K562 (cell line): ENCODE data around the gene LRRC51. TPM values are rescaled to one million over a fixed set of nuclear protein-coding genes. Genes with fewer than 3 reads are reported as not detected.

ENCODE experiments used
- ATAC-seq: fragments of 200-7000 bp; cut with Tn5 transposase; 3 replicates; pipeline ENCODE4 v1.9.1; 2020; ENCODE audit warnings: moderate library complexity
- BruUV-seq: library from RNA; stranded (reverse); fragments of 400-500 nt; replicated peaks from 2 replicates; lab custom pipeline; 2021; lab: Mats Ljungman, UMichigan
- CTCF ChIA-PET: fragments of 300-600 bp; formaldehyde crosslinking; extraction: SDS; loops from one replicate; lab custom pipeline; 2021; ENCODE audit warnings: low intra/inter-chr PET ratio; lab: Yijun Ruan, JAX
- POLR2A ChIA-PET: fragments of 300-600, 350-650 bp; sonication (Branson Sonifier 250); formaldehyde crosslinking; extraction: SDS; loops from one replicate; lab custom pipeline; 2021; ENCODE audit warnings: antibody characterized with exemption, inconsistent platforms; lab: Yijun Ruan, JAX
- DNase-seq, 4 experiments: peaks; one replicate each; pipeline versions ENCODE4 v3.0.0 to v3.0.0-alpha.2; 2011 to 2018; ENCODE audit warnings: low spot score in 3 of 4, mixed read lengths in 3 of 4; ENCODE audit errors: extremely low read depth in 1 of 4
- FAIRE-seq: peaks from 2 replicates; lab custom pipeline; 2011; peaks lifted over from hg19 to GRCh38; lab: Jason Lieb, UNC
- H2AFZ ChIP-seq: 2 replicates; pipeline ENCODE4 v1.6.0; 2011; ENCODE audit warnings: low read depth, low read length, control low read depth, inconsistent platforms
- H3K27ac ChIP-seq: fragments of 200-600 bp; 3 replicates; pipeline ENCODE4 v1.8.0; 2011; ENCODE audit warnings: low read depth, mild to moderate bottlenecking, control low read depth, inconsistent platforms, low read length, moderate library complexity, mixed read lengths; ENCODE audit errors: extremely low read depth
- H3K27me3 ChIP-seq, 2 experiments: fragments of 300-600 bp in 1 of 2; 2 replicates in 1 of 2; 3 replicates in 1 of 2; pipeline versions ENCODE4 v1.6.0 to v1.8.0; 2011; ENCODE audit warnings: inconsistent platforms in 2 of 2, low read length in 2 of 2, mild to moderate bottlenecking in 1 of 2, mixed read lengths in 1 of 2, moderate library complexity in 1 of 2; ENCODE audit not compliant: control insufficient read depth in 2 of 2, insufficient read depth in 2 of 2
- H3K36me3 ChIP-seq: fragments of 300-600 bp; 3 replicates; pipeline ENCODE4 v1.8.0; 2011; ENCODE audit warnings: mild to moderate bottlenecking, low read length, inconsistent platforms; ENCODE audit not compliant: control insufficient read depth, insufficient read depth
- H3K4me1 ChIP-seq, 2 experiments: fragments of 200-600 bp in 1 of 2; replicated peaks in 1 of 2; 2 replicates in 1 of 2; 3 replicates in 1 of 2; pipeline versions ENCODE4 v1.5.1 to v1.8.0; 2011; ENCODE audit warnings: inconsistent platforms in 2 of 2, low read length in 2 of 2, mild to moderate bottlenecking in 1 of 2, mixed read lengths in 1 of 2, moderate library complexity in 1 of 2; ENCODE audit not compliant: control insufficient read depth in 2 of 2, insufficient read depth in 2 of 2
- H3K4me2 ChIP-seq: 2 replicates; pipeline ENCODE4 v1.6.1; 2011; ENCODE audit warnings: low read length, control low read depth, inconsistent platforms, mixed read lengths; ENCODE audit not compliant: insufficient read depth
- H3K4me3 ChIP-seq: fragments of 200-600 bp; sonication (generic), shearing (Covaris generic); 2 replicates; pipeline ENCODE4 v1.5.1; 2016; ENCODE audit warnings: control low read depth, inconsistent platforms
- H3K79me2 ChIP-seq: fragments of 200-600 bp; 3 replicates; pipeline ENCODE4 v1.8.0; 2011; ENCODE audit warnings: low read length, inconsistent platforms; ENCODE audit not compliant: control insufficient read depth, insufficient read depth
- H3K9ac ChIP-seq, 2 experiments: 2 replicates each; pipeline versions ENCODE4 v1.6.0 to v1.6.1; 2011; ENCODE audit warnings: low read depth in 2 of 2, low read length in 2 of 2, control low read depth in 1 of 2, inconsistent platforms in 1 of 2, mild to moderate bottlenecking in 1 of 2, mixed read lengths in 1 of 2; ENCODE audit not compliant: insufficient read depth in 1 of 2
- H3K9me1 ChIP-seq: one replicate; pipeline ENCODE4 v1.6.0; 2011; ENCODE audit warnings: inconsistent platforms, mild to moderate bottlenecking, low read length, moderate library complexity; ENCODE audit not compliant: control insufficient read depth, insufficient read depth
- H3K9me3 ChIP-seq: replicated peaks from 2 replicates; pipeline ENCODE4 v1.5.1; 2011; ENCODE audit warnings: low read depth, low read length, inconsistent platforms; ENCODE audit not compliant: control insufficient read depth, insufficient read depth
- H4K20me1 ChIP-seq: replicated peaks from 2 replicates; pipeline ENCODE4 v1.6.1; 2011; ENCODE audit warnings: low read length, inconsistent platforms, mixed read lengths; ENCODE audit not compliant: control insufficient read depth, insufficient read depth
- FOXK1 ChIP-seq: sonication (generic); formaldehyde crosslinking; IDR thresholded peaks from 2 replicates; pipeline ENCODE4 v1.8.0; 2022; ENCODE audit warnings: missing genetic modification reagents, mild to moderate bottlenecking, borderline replicate concordance
- HEY1 ChIP-seq: fragments of 250-450 bp; sonication (Bioruptor Pico); IDR thresholded peaks from 2 replicates; pipeline ENCODE4 v1.5.0; 2020; ENCODE audit warnings: mild to moderate bottlenecking, moderate library complexity, borderline replicate concordance
- NR3C1 ChIP-seq: sonication (generic); formaldehyde crosslinking; IDR thresholded peaks from 2 replicates; pipeline ENCODE4 v1.8.1; 2022; ENCODE audit warnings: missing genetic modification reagents
- SAP30 ChIP-seq: fragments of 200-600 bp; sonication (generic); IDR thresholded peaks from 2 replicates; pipeline ENCODE4 v1.6.1; 2012; ENCODE audit warnings: borderline replicate concordance, low read depth, mild to moderate bottlenecking, moderate library complexity, low read length, control low read depth, inconsistent platforms; ENCODE audit not compliant: insufficient read depth, poor library complexity, severe bottlenecking
- WGBS: fragments of 100-300 bp; shearing (Covaris generic); methylation state at CpG from one replicate; pipeline ENCODE4 v1.1.6; 2016; ENCODE audit warnings: low coverage, mixed read lengths; ENCODE audit not compliant: insufficient coverage; ENCODE audit errors: missing lambda C conversion rate; 5-methylcytosine and 5-hydroxymethylcytosine counted together
- in situ Hi-C: fragments of 300-500 bp; cut with MboI; formaldehyde crosslinking; loops from 4 replicates; pipeline ENCODE4 v1.15.0; 2018; ENCODE audit warnings: inconsistent platforms, mixed read lengths
- intact Hi-C: fragments of 100-400 bp; cut with micrococcal nuclease; formaldehyde crosslinking; loops from 2 replicates; pipeline ENCODE4 v1.14.2; 2022
- polyA plus RNA-seq, 8 experiments: library from polyadenylated mRNA; depleted of rRNA in 4 of 8; stranded (reverse) in 5 of 8; unstranded in 3 of 8; fragments of >200 nt; fragmentation: Nextera tagmentation in 2 of 8; fragmentation: Illumina TruSeq in 1 of 8; extraction: Ambion mirVana in 2 of 8; extraction: Trizol in 1 of 8; gene quantifications; 2 replicates each; pipeline versions ENCODE4 v1.2.1 to v1.2.3, GENCODE V29; 2011 to 2014; ENCODE audit warnings: inconsistent platforms in 1 of 8, missing spikeins in 1 of 8
- total RNA-seq, 7 experiments: library from RNA; depleted of rRNA in 6 of 7; stranded (reverse); fragments of >200 nt in 6 of 7; fragmentation: Illumina TruSeq in 2 of 7; extraction: Trizol in 2 of 7; gene quantifications; 2 replicates each; pipeline versions ENCODE4 v1.2.1 to v1.2.3, GENCODE V29; 2011 to 2021; ENCODE audit warnings: low replicate concordance in 1 of 7
- TF ChIP-seq, protein P1 (sequence below): fragments of 450-650 bp; formaldehyde crosslinking; IDR thresholded peaks from 2 replicates; pipeline ENCODE4 v1.4.0; 2022; ENCODE audit warnings: missing genetic modification characterization
- TF ChIP-seq, protein P2 (sequence below): fragments of 250-450 bp; sonication (Bioruptor Pico); IDR thresholded peaks from 2 replicates; pipeline ENCODE4 v1.4.0; 2020; ENCODE audit warnings: mild to moderate bottlenecking, moderate library complexity, borderline replicate concordance
- TF ChIP-seq, protein P3 (sequence below): fragments of 250-450 bp; sonication (Bioruptor Pico); IDR thresholded peaks from 2 replicates; pipeline ENCODE4 v1.6.1; 2021; ENCODE audit warnings: mild to moderate bottlenecking
- TF ChIP-seq, protein P4 (sequence below): fragments of 250-450 bp; sonication (Bioruptor Pico); IDR thresholded peaks from 2 replicates; pipeline ENCODE4 v1.8.0; 2021; ENCODE audit warnings: mild to moderate bottlenecking, moderate library complexity
- TF ChIP-seq, protein P5 (sequence below): fragments of 250-450 bp; sonication (Bioruptor Pico); IDR thresholded peaks from 2 replicates; pipeline ENCODE4 v1.4.0; 2020; ENCODE audit warnings: mild to moderate bottlenecking, moderate library complexity
- TF ChIP-seq, protein P6 (sequence below): fragments of 250-450 bp; sonication (Bioruptor Pico); IDR thresholded peaks from 2 replicates; pipeline ENCODE4 v1.8.0; 2021; ENCODE audit warnings: moderate library complexity, mild to moderate bottlenecking, inconsistent platforms

Gene LRRC51
- total and polyA plus RNA-seq, 9 of the 15 experiments (the other 6 are each of a cell fraction or from before 2014, with no cell fraction given): 4.7 to 10.6 (median 5.6) TPM

DNA sequence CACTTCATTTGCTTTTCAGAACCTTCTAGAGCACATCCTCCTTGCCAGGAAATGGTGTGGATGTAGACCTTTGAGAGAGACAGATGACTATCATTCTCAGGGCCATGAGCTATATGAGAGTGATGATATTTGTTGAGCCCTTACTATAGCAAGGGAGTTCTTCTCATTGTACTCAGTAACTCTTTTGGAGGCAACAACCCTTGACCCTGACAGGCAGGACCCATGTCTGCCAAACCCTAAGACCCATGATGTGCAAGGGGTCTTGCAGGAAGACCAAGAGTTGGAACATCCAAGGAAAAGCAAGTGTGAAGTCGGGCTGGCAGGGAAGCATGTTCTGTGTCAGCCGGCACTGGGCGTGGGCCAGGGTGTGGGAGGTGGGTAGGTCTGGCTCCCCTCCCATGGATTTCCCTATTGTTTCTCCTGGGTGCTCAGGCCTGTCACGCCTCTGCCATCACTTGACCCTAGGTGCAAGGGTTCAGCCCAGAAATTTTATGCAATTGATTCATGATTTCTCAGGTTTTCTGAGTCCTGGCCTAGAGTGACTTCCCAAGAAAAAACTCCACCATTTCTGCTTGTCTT, 56.1 kb downstream of the LRRC51 start:
- no peaks in the 10 kb centered on the region for H3K9me3 ChIP-seq
- H3K4me3 ChIP-seq: no peak overlapping the region
- WGBS: 73% methylated on average over 4 of the region's 4 CpGs
- H3K4me1 ChIP-seq: peaks cover 0 to 6% of the 10 kb centered on the region in 2 experiments; a peak in 3 of 5 replicates
- no peak overlapping the region for H2AFZ ChIP-seq
- H3K36me3 ChIP-seq: no peaks in the 10 kb centered on the region
- DNase-seq (no peak), FAIRE-seq (peak; percentile 11), ATAC-seq (no peak; the same call in 2 of the 3 replicates)
- ChIA-PET POLR2A (interaction anchor here (1.2 to 2.0 kb wide), 2 partner anchors 10 to 12 kb away, joined by 3 to 7 read pairs; no protein-coding TSS in a partner anchor), CTCF (no interaction called here)
- in situ Hi-C loops (no loop called here), intact Hi-C loops (no loop called here)
- no peak overlapping the region for H3K4me2 ChIP-seq
- BruUV-seq: no TSS peak
- no peaks in the 10 kb centered on the region for H3K79me2 ChIP-seq
- H3K27ac ChIP-seq: no peak overlapping the region
- H3K9me1 ChIP-seq: no peaks in the 10 kb centered on the region
- no peak overlapping the region for H3K9ac ChIP-seq
- H3K27me3 ChIP-seq: no peaks in the 10 kb centered on the region
- H4K20me1 ChIP-seq: no peaks in the 10 kb centered on the region
- no peak for TF ChIP-seq NR3C1
- TF ChIP-seq SAP30: no peak
- TF ChIP-seq, protein P1, sequence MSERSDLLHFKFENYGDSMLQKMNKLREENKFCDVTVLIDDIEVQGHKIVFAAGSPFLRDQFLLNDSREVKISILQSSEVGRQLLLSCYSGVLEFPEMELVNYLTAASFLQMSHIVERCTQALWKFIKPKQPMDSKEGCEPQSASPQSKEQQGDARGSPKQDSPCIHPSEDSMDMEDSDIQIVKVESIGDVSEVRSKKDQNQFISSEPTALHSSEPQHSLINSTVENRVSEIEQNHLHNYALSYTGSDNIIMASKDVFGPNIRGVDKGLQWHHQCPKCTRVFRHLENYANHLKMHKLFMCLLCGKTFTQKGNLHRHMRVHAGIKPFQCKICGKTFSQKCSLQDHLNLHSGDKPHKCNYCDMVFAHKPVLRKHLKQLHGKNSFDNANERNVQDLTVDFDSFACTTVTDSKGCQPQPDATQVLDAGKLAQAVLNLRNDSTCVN (CRISPR knock-in tag): no peak
- no peak for TF ChIP-seq HEY1 (CRISPR knock-in tag)
- TF ChIP-seq, protein P2, sequence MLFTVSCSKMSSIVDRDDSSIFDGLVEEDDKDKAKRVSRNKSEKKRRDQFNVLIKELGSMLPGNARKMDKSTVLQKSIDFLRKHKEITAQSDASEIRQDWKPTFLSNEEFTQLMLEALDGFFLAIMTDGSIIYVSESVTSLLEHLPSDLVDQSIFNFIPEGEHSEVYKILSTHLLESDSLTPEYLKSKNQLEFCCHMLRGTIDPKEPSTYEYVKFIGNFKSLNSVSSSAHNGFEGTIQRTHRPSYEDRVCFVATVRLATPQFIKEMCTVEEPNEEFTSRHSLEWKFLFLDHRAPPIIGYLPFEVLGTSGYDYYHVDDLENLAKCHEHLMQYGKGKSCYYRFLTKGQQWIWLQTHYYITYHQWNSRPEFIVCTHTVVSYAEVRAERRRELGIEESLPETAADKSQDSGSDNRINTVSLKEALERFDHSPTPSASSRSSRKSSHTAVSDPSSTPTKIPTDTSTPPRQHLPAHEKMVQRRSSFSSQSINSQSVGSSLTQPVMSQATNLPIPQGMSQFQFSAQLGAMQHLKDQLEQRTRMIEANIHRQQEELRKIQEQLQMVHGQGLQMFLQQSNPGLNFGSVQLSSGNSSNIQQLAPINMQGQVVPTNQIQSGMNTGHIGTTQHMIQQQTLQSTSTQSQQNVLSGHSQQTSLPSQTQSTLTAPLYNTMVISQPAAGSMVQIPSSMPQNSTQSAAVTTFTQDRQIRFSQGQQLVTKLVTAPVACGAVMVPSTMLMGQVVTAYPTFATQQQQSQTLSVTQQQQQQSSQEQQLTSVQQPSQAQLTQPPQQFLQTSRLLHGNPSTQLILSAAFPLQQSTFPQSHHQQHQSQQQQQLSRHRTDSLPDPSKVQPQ (CRISPR knock-in tag): no peak
- TF ChIP-seq FOXK1: no peak
- TF ChIP-seq, protein P3, sequence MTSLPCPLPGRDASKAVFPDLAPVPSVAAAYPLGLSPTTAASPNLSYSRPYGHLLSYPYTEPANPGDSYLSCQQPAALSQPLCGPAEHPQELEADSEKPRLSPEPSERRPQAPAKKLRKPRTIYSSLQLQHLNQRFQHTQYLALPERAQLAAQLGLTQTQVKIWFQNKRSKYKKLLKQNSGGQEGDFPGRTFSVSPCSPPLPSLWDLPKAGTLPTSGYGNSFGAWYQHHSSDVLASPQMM: no peak
- TF ChIP-seq, protein P4, sequence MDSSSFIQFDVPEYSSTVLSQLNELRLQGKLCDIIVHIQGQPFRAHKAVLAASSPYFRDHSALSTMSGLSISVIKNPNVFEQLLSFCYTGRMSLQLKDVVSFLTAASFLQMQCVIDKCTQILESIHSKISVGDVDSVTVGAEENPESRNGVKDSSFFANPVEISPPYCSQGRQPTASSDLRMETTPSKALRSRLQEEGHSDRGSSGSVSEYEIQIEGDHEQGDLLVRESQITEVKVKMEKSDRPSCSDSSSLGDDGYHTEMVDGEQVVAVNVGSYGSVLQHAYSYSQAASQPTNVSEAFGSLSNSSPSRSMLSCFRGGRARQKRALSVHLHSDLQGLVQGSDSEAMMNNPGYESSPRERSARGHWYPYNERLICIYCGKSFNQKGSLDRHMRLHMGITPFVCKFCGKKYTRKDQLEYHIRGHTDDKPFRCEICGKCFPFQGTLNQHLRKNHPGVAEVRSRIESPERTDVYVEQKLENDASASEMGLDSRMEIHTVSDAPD (CRISPR knock-in tag): no peak
- TF ChIP-seq, protein P5, sequence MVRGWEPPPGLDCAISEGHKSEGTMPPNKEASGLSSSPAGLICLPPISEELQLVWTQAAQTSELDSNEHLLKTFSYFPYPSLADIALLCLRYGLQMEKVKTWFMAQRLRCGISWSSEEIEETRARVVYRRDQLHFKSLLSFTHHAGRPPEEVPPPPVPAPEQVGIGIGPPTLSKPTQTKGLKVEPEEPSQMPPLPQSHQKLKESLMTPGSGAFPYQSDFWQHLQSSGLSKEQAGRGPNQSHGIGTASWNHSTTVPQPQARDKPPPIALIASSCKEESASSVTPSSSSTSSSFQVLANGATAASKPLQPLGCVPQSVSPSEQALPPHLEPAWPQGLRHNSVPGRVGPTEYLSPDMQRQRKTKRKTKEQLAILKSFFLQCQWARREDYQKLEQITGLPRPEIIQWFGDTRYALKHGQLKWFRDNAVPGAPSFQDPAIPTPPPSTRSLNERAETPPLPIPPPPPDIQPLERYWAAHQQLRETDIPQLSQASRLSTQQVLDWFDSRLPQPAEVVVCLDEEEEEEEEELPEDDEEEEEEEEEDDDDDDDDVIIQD (CRISPR knock-in tag): no peak
- TF ChIP-seq, protein P6, sequence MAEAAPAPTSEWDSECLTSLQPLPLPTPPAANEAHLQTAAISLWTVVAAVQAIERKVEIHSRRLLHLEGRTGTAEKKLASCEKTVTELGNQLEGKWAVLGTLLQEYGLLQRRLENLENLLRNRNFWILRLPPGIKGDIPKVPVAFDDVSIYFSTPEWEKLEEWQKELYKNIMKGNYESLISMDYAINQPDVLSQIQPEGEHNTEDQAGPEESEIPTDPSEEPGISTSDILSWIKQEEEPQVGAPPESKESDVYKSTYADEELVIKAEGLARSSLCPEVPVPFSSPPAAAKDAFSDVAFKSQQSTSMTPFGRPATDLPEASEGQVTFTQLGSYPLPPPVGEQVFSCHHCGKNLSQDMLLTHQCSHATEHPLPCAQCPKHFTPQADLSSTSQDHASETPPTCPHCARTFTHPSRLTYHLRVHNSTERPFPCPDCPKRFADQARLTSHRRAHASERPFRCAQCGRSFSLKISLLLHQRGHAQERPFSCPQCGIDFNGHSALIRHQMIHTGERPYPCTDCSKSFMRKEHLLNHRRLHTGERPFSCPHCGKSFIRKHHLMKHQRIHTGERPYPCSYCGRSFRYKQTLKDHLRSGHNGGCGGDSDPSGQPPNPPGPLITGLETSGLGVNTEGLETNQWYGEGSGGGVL: no peak
